GM12878 (cell line): ENCODE data around the gene EEF1AKMT3. TPM values are rescaled to one million over a fixed set of nuclear protein-coding genes. Genes with fewer than 3 reads are reported as not detected.

ENCODE experiments used
- ATAC-seq: fragments of 200-7000 bp; cut with Tn5 transposase; 3 replicates; pipeline ENCODE4 v1.9.1; 2020; ENCODE audit warnings: mild to moderate bottlenecking, moderate library complexity
- BruUV-seq: library from RNA; stranded (reverse); fragments of 400-500 nt; replicated peaks from 2 replicates; lab custom pipeline; 2021; lab: Mats Ljungman, UMichigan
- CTCF ChIA-PET: fragments of 300-600 bp; sonication (Branson Sonifier 250); formaldehyde crosslinking; extraction: SDS; loops from one replicate; lab custom pipeline; 2021; ENCODE audit warnings: inconsistent platforms; lab: Yijun Ruan, JAX
- POLR2A ChIA-PET: fragments of 350-600 bp; formaldehyde crosslinking; extraction: SDS; loops from one replicate; lab custom pipeline; 2021; ENCODE audit warnings: inconsistent platforms; lab: Charles Lee
- RAD21 ChIA-PET: fragments of 300-600 bp; sonication (Branson Sonifier 250); formaldehyde crosslinking; loops from one replicate; lab custom pipeline; 2023; ENCODE audit warnings: antibody characterized with exemption; ENCODE audit not compliant: unreplicated experiment; lab: Charles Lee
- SMC1A ChIA-PET: fragments of 300-600 bp; sonication (Branson Sonifier 250); formaldehyde crosslinking; loops from one replicate; lab custom pipeline; 2023; ENCODE audit not compliant: unreplicated experiment, uncharacterized antibody; lab: Charles Lee
- DNase-seq: peaks from one replicate; pipeline ENCODE4 v3.0.0-alpha.2; 2011; ENCODE audit warnings: low read depth, low spot score
- FAIRE-seq: peaks from 3 replicates; lab custom pipeline; 2011; peaks lifted over from hg19 to GRCh38; lab: Jason Lieb, UNC
- H2AFZ ChIP-seq: 2 replicates; pipeline ENCODE4 v1.6.0; 2011; ENCODE audit warnings: low read depth, low read length, control low read depth; ENCODE audit not compliant: control insufficient read depth
- H3K27ac ChIP-seq: 2 replicates; pipeline ENCODE4 v1.5.1; 2011; ENCODE audit warnings: control low read depth; ENCODE audit not compliant: control insufficient read depth, insufficient read depth
- H3K27me3 ChIP-seq, 2 experiments: replicated peaks in 1 of 2; 2 replicates each; pipeline versions ENCODE4 v1.6.0 to v1.6.1; 2011; ENCODE audit warnings: low read length in 1 of 2; ENCODE audit not compliant: control insufficient read depth in 2 of 2, insufficient read depth in 2 of 2
- H3K36me3 ChIP-seq, 2 experiments: 2 replicates each; pipeline ENCODE4 v1.5.1; 2011; ENCODE audit warnings: low read length in 1 of 2; ENCODE audit not compliant: control insufficient read depth in 2 of 2, insufficient read depth in 2 of 2
- H3K4me1 ChIP-seq: 2 replicates; pipeline ENCODE4 v1.6.1; 2011; ENCODE audit warnings: mild to moderate bottlenecking, low read length, moderate library complexity, mixed read lengths; ENCODE audit not compliant: control insufficient read depth, insufficient read depth
- H3K4me2 ChIP-seq: 2 replicates; pipeline ENCODE4 v1.6.0; 2011; ENCODE audit warnings: control low read depth; ENCODE audit not compliant: control insufficient read depth, insufficient read depth
- H3K4me3 ChIP-seq: fragments of 200-600 bp; sonication (generic); 2 replicates; pipeline ENCODE4 v1.5.1; 2016
- H3K79me2 ChIP-seq: 2 replicates; pipeline ENCODE4 v1.6.0; 2011; ENCODE audit warnings: low read length; ENCODE audit not compliant: control insufficient read depth, insufficient read depth
- H3K9ac ChIP-seq: 2 replicates; pipeline ENCODE4 v1.8.0; 2011; ENCODE audit warnings: low read length, control low read depth, mixed read lengths; ENCODE audit not compliant: control insufficient read depth, insufficient read depth
- H3K9me3 ChIP-seq: replicated peaks from 3 replicates; pipeline ENCODE4 v1.5.1; 2011; ENCODE audit warnings: mild to moderate bottlenecking, low read length; ENCODE audit not compliant: control insufficient read depth, insufficient read depth
- H4K20me1 ChIP-seq: 2 replicates; pipeline ENCODE4 v1.6.0; 2011; ENCODE audit not compliant: control insufficient read depth, insufficient read depth
- CHD4 ChIP-seq: fragments of 200-600 bp; sonication (generic); IDR thresholded peaks from 2 replicates; pipeline ENCODE4 v1.6.1; 2016; ENCODE audit warnings: mild to moderate bottlenecking
- HDAC6 ChIP-seq: fragments of 200-600 bp; sonication (generic); IDR thresholded peaks from one replicate; pipeline ENCODE4 v1.8.0; 2017; ENCODE audit warnings: antibody characterized with exemption; ENCODE audit not compliant: unreplicated experiment
- HDGF ChIP-seq: fragments of 450-650 bp; IDR thresholded peaks from 2 replicates; pipeline ENCODE4 v1.6.1; 2016; ENCODE audit warnings: antibody characterized with exemption
- PAX5 ChIP-seq: IDR thresholded peaks from 2 replicates; pipeline ENCODE4 v1.6.1; 2011; ENCODE audit warnings: low read depth, low read length, borderline replicate concordance
- POU2F2 ChIP-seq: IDR thresholded peaks from 3 replicates; pipeline ENCODE4 v1.6.1; 2011; ENCODE audit warnings: low read depth, mild to moderate bottlenecking, low read length, borderline replicate concordance
- SMARCA5 ChIP-seq: fragments of 450-650 bp; IDR thresholded peaks from 2 replicates; pipeline ENCODE4 v1.6.1; 2017; ENCODE audit warnings: mild to moderate bottlenecking
- WGBS: methylation state at CpG from one replicate; pipeline ENCODE4 v1.1.6; 2016; ENCODE audit warnings: low lambda C conversion rate; ENCODE audit not compliant: insufficient replicate concordance, insufficient coverage; ENCODE audit errors: missing lambda C conversion rate; 5-methylcytosine and 5-hydroxymethylcytosine counted together
- in situ Hi-C: fragments of 300-500 bp; cut with MboI; formaldehyde crosslinking; loops from 9 replicates; pipeline ENCODE4 v1.14.3; 2018; ENCODE audit warnings: mixed read lengths
- intact Hi-C: fragments of 100-400 bp; cut with micrococcal nuclease; formaldehyde crosslinking; loops from one replicate; pipeline ENCODE4 v1.14.2; 2022; ENCODE audit not compliant: unreplicated experiment
- polyA plus RNA-seq, 11 experiments: library from polyadenylated mRNA; depleted of rRNA in 4 of 11; unstranded in 6 of 11; stranded (reverse) in 5 of 11; fragments of >200 nt; fragmentation: Nextera tagmentation in 4 of 11; fragmentation: Illumina TruSeq in 1 of 11; extraction: Ambion mirVana in 4 of 11; extraction: Trizol in 1 of 11; gene quantifications; 1 replicate in 1 of 11; 2 replicates in 10 of 11; pipeline versions ENCODE4 v1.2.1 to v1.2.3, GENCODE V29; 2011 to 2016; ENCODE audit warnings: inconsistent platforms in 2 of 11, missing spikeins in 2 of 11, low read depth in 1 of 11
- total RNA-seq, 4 experiments: library from RNA; depleted of rRNA in 3 of 4; stranded (reverse); fragments of >200 nt in 3 of 4; fragmentation: Illumina TruSeq in 1 of 4; extraction: Trizol in 1 of 4; gene quantifications; 2 replicates each; pipeline versions ENCODE4 v1.2.1 to v1.2.3, GENCODE V29; 2013 to 2021
- TF ChIP-seq, protein P1 (sequence below): IDR thresholded peaks from 2 replicates; pipeline ENCODE4 v1.6.1; 2012; ENCODE audit warnings: low read length, inconsistent platforms

Gene EEF1AKMT3
- total and polyA plus RNA-seq, 10 of the 15 experiments (the other 5 are each of a cell fraction or from before 2014, with no cell fraction given): 1.2 to 8.2 (median 3.5) TPM

DNA sequence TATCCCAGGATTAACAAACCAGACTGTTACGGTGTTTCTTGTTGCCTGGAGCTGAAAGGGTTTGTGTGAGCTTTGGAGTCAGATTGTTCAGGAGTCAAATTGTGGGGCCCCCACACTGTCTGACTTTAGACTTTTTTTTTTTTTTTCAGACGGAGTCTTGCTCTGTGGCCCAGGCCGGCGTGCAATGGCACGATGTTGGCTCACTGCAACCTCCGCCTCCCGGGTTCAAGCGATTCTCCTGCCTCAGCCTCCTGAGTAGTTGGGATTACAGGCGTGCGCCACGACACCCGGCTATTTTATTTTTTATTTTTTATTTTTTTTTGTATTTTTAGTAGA lies 11.0 kb downstream of the EEF1AKMT3 start (continued):
- TF ChIP-seq HDGF: no peak
- TF ChIP-seq, protein P1, sequence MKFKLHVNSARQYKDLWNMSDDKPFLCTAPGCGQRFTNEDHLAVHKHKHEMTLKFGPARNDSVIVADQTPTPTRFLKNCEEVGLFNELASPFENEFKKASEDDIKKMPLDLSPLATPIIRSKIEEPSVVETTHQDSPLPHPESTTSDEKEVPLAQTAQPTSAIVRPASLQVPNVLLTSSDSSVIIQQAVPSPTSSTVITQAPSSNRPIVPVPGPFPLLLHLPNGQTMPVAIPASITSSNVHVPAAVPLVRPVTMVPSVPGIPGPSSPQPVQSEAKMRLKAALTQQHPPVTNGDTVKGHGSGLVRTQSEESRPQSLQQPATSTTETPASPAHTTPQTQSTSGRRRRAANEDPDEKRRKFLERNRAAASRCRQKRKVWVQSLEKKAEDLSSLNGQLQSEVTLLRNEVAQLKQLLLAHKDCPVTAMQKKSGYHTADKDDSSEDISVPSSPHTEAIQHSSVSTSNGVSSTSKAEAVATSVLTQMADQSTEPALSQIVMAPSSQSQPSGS: no peak

DNA sequence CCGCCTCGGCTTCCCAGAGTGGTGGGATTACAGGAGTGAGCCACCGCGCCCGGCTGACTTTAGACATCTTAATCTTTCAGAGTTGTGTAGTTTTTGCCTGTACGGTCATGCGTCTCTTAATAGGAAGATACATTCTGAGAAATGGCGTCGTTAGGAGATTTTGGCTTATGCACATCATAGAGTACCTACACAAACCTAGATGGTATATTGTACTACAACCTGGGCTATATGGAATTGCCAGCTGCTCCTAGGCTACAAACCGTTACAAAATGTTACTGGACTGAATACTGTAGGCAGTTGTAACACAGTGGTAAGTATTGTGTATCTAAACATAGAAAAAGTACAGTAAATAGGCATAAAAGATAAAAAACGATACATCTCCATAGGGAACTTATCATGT lies 11.4 kb downstream of the EEF1AKMT3 start:
- Histone ChIP-seq H4K20me1 (no peaks in the 10 kb centered on the region), H3K4me2 (peak overlapping the region; percentile 89), H3K36me3 (peaks cover 0 to 14% of the 10 kb centered on the region in 2 experiments), H3K4me3 (no peak overlapping the region), H3K79me2 (peaks cover 15% of the 10 kb centered on the region), H2AFZ (no peak overlapping the region), H3K27me3 (no peaks in the 10 kb centered on the region), H3K27ac (no peak overlapping the region), H3K9ac (no peak overlapping the region), H3K4me1 (peaks cover 8% of the 10 kb centered on the region; the same call in 1 of the 2 replicates), H3K9me3 (no peaks in the 10 kb centered on the region)
- FAIRE-seq (no peak), DNase-seq (no peak), ATAC-seq (no peak)
- in situ Hi-C loops (no loop called here), intact Hi-C loops (no loop called here)
- TSS peak; percentile 72 for BruUV-seq
- ChIA-PET POLR2A (interaction anchor here (0.9 to 1.5 kb wide), 2 partner anchors 27 to 115 kb away, joined by 3 read pairs; no protein-coding TSS in a partner anchor), CTCF (interaction anchor here (0.6 to 2.7 kb wide), 13 partner anchors 8 to 174 kb away, joined by 3 to 12 read pairs (median 5); no protein-coding TSS in a partner anchor), SMC1A (interaction anchor here (0.7 to 2.0 kb wide), 5 partner anchors 9 to 115 kb away, joined by 3 to 6 read pairs (median 3); no protein-coding TSS in a partner anchor), RAD21 (interaction anchor here (1.0 to 1.4 kb wide), 3 partner anchors 27 to 122 kb away, joined by 3 to 5 read pairs (median 3); no protein-coding TSS in a partner anchor)
- WGBS: 86% methylated on average over 11 of the region's 11 CpGs
- TF ChIP-seq POU2F2 (no peak), SMARCA5 (no peak), HDAC6 (no peak), PAX5 (no peak), CHD4 (no peak)
